Smooth muscle cell (in vitro differentiated cells): ENCODE measurements around the gene HDX. TPM values are rescaled to one million over a fixed set of nuclear protein-coding genes. Genes with fewer than 3 reads are reported as not detected.

Experiments used
- DNase-seq: peaks from one replicate; lab custom pipeline; 2025; ENCODE audit not compliant: unreplicated experiment; lab: John Stamatoyannopoulos, UW
- H2AFZ ChIP-seq: fragments of 200-600 bp; sonication (generic); 2 replicates; pipeline ENCODE4 v1.6.0; 2016; ENCODE audit warnings: antibody characterized with exemption, low read depth, mild to moderate bottlenecking
- H3F3A ChIP-seq: fragments of 200-600 bp; sonication (generic); 2 replicates; pipeline ENCODE4 v1.6.0; 2017; ENCODE audit warnings: antibody characterized with exemption, low read depth
- H3K27ac ChIP-seq: fragments of 200-600 bp; sonication (generic); 2 replicates; pipeline ENCODE4 v1.5.1; 2016; ENCODE audit warnings: low read depth, mild to moderate bottlenecking
- H3K27me3 ChIP-seq: fragments of 200-600 bp; sonication (generic); 2 replicates; pipeline ENCODE4 v1.6.1; 2016; ENCODE audit warnings: low read depth, mild to moderate bottlenecking
- H3K36me3 ChIP-seq: fragments of 200-600 bp; sonication (generic); 2 replicates; pipeline ENCODE4 v1.5.1; 2016; ENCODE audit warnings: low read depth
- H3K4me1 ChIP-seq: fragments of 200-600 bp; sonication (generic); 2 replicates; pipeline ENCODE4 v1.5.1; 2016; ENCODE audit warnings: low read depth
- H3K4me2 ChIP-seq: fragments of 200-600 bp; sonication (generic); 2 replicates; pipeline ENCODE4 v1.6.0; 2016; ENCODE audit warnings: mild to moderate bottlenecking
- H3K4me3 ChIP-seq: fragments of 200-600 bp; sonication (generic); 2 replicates; pipeline ENCODE4 v1.5.1; 2016; ENCODE audit warnings: mild to moderate bottlenecking
- H3K79me2 ChIP-seq: fragments of 200-600 bp; sonication (generic); 2 replicates; pipeline ENCODE4 v1.6.0; 2016; ENCODE audit warnings: low read depth, mild to moderate bottlenecking
- H3K9ac ChIP-seq: fragments of 200-600 bp; sonication (generic); 2 replicates; pipeline ENCODE4 v1.6.0; 2016; ENCODE audit warnings: low read depth
- H3K9me3 ChIP-seq: fragments of 200-600 bp; sonication (generic); replicated peaks from 2 replicates; pipeline ENCODE4 v1.5.1; 2016; ENCODE audit warnings: low read depth
- H4K20me1 ChIP-seq: fragments of 200-600 bp; sonication (generic); 2 replicates; pipeline ENCODE4 v1.6.0; 2016; ENCODE audit warnings: low read depth
- CTCF ChIP-seq: fragments of 200-600 bp; sonication (generic); IDR thresholded peaks from 2 replicates; pipeline ENCODE4 v1.5.1; 2017; ENCODE audit warnings: borderline replicate concordance, mild to moderate bottlenecking, antibody characterized with exemption; ENCODE audit not compliant: insufficient read depth, poor library complexity, severe bottlenecking
- WGBS: methylation state at CpG from one replicate; pipeline ENCODE4 v1.1.7; 2016; ENCODE audit warnings: low lambda C conversion rate; 5-methylcytosine and 5-hydroxymethylcytosine counted together
- polyA plus RNA-seq: library from polyadenylated mRNA; unstranded; fragments of >200 nt; fragmentation: Nextera tagmentation; extraction: Ambion mirVana; gene quantifications from 2 replicates; pipeline ENCODE4 v1.2.1, GENCODE V29; 2016
- total RNA-seq: library from RNA; depleted of rRNA; stranded (reverse); fragments of >200 nt; gene quantifications from 2 replicates; pipeline ENCODE4 v1.2.3, GENCODE V29; 2014

The HDX gene
- total and polyA plus RNA-seq, 2 experiments from 2014 or later: 4.0 to 5.1 TPM

- no peak for DNase-seq
- H3K9ac ChIP-seq: no peak overlapping the region
- no peak overlapping the region for H3K4me3 ChIP-seq
- no peaks in the 10 kb centered on the region for H3K4me1 ChIP-seq
- H3K27me3 ChIP-seq: no peaks in the 10 kb centered on the region
- 67% methylated on average over 3 of the region's 3 CpGs for WGBS
- no peak for TF ChIP-seq CTCF
- no peaks in the 10 kb centered on the region for H3K36me3 ChIP-seq
- H2AFZ ChIP-seq: no peak overlapping the region
- no peaks in the 10 kb centered on the region for H3F3A ChIP-seq
- no peak overlapping the region for H3K4me2 ChIP-seq
- H3K9me3 ChIP-seq: no peaks in the 10 kb centered on the region
- no peaks in the 10 kb centered on the region for H3K79me2 ChIP-seq
- H4K20me1 ChIP-seq: no peaks in the 10 kb centered on the region
- no peak overlapping the region for H3K27ac ChIP-seq
Observed at GRCh38 chrX:84363051-84363450, 139.2 kb downstream of the HDX start.

GRCh38 chrX:84362184-84362838 is 139.9 kb downstream of the HDX start:
- Histone ChIP-seq H3K79me2 (no peaks in the 10 kb centered on the region), H3K9me3 (no peaks in the 10 kb centered on the region), H3K27ac (no peak overlapping the region), H3K27me3 (no peaks in the 10 kb centered on the region), H3K9ac (no peak overlapping the region), H3K4me3 (no peak overlapping the region), H3K36me3 (no peaks in the 10 kb centered on the region), H2AFZ (no peak overlapping the region), H3K4me2 (no peak overlapping the region), H3K4me1 (no peaks in the 10 kb centered on the region), H4K20me1 (no peaks in the 10 kb centered on the region), H3F3A (no peaks in the 10 kb centered on the region)
- DNase-seq: no peak
- WGBS: 78% methylated on average over 3 of the region's 3 CpGs
- no peak for TF ChIP-seq CTCF

- Histone ChIP-seq H3K4me3 (no peak overlapping the region), H3F3A (no peaks in the 10 kb centered on the region), H3K27ac (no peak overlapping the region), H3K9me3 (no peaks in the 10 kb centered on the region), H3K9ac (no peak overlapping the region), H3K27me3 (no peaks in the 10 kb centered on the region), H3K4me2 (no peak overlapping the region), H3K36me3 (no peaks in the 10 kb centered on the region), H3K79me2 (no peaks in the 10 kb centered on the region), H3K4me1 (no peaks in the 10 kb centered on the region), H2AFZ (no peak overlapping the region), H4K20me1 (no peaks in the 10 kb centered on the region)
- TF ChIP-seq CTCF: no peak
- 86% methylated on average over 1 of the region's 1 CpG for WGBS
- DNase-seq: no peak
Observed at GRCh38 chrX:84358271-84358670, 144.0 kb downstream of the HDX start.

- no peak for DNase-seq
- Histone ChIP-seq H2AFZ (no peak overlapping the region), H3K9ac (no peak overlapping the region), H3K4me3 (no peak overlapping the region), H3K9me3 (no peaks in the 10 kb centered on the region), H3K79me2 (no peaks in the 10 kb centered on the region), H3F3A (no peaks in the 10 kb centered on the region), H3K27me3 (no peaks in the 10 kb centered on the region), H3K27ac (no peak overlapping the region), H3K36me3 (no peaks in the 10 kb centered on the region), H4K20me1 (no peaks in the 10 kb centered on the region), H3K4me2 (no peak overlapping the region), H3K4me1 (no peaks in the 10 kb centered on the region)
- TF ChIP-seq CTCF: no peak
Observed at GRCh38 chrX:84357296-84357695, 145.0 kb downstream of the HDX start.
